HG02870 (cell line): ENCODE data around the gene RNF167.

ENCODE experiments used
- ATAC-seq: cut with Tn5 transposase; IDR thresholded peaks from one replicate; pipeline ENCODE4 v1.9.1; 2021; ENCODE audit warnings: mild to moderate bottlenecking, moderate library complexity; ENCODE audit not compliant: unreplicated experiment

Gene RNF167

GRCh38 chr17:4937553-4937952 is 2.5 kb upstream of the RNF167 start:
- no peak for ATAC-seq

DNA sequence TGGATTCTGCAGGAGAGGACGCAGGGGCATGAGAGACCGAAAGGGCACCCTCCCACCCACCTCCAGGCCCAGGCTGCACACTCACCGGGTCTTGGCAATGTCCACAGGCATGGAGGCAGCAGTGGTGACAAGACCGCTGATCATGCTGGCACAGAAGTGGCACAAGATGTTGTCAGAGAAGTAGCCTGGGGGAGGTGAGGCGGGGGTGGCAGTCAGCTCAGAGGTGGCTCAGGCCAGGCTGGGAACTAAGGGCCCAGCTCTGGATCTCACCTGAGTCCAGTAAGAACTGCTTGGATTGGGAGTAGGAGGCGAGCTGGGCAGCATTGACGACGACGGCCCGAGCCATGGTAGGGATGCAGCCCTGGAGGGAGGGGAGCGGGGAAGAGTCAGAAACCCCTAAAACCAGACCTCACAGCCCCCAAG is 2.0 kb upstream of the RNF167 start:
- no peak for ATAC-seq

DNA sequence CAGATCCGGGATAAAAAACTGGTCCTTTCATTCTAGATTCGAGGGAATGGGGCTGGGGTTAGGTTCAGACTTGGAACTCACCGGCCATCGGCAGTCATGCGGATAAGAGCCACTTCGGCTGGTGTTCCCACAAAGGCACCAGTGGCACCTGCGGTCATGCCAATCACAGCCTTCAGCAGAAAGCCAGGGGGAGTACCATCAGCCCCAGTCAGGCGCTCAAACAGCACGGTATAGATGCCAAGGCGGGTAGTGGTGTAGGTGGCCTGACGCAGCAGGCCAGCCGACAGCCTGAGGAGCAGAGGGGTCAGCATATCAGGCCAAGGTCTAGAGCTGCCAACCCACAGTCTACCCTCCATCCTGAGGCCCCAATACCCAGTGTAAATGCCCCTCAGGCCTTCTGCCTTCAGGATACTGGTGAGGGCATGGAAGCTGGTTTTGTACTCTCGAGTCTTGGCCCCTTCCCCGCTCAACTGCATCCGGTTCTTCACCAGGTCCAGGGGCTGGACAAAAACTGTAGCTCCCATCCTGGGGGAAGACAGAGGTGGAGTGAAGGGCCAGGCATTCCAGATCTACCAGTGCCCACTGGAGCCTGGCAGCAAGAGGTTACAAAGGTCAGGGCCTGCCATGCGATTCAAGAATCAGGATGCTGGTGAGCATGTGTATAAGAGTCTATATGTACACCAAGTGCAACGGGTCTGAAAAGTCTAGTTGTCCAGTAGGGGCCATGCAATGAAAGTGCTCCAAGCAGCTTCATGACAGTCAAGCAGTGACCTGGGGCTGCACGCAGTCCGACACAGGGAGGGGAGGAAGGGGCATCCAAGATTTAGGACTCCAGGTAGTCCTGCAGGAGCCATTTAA is 1.2 kb upstream of the RNF167 start:
- ATAC-seq = no peak

GRCh38 chr17:4939546-4939795 is 597 bp upstream of the RNF167 start:
- no peak for ATAC-seq

DNA sequence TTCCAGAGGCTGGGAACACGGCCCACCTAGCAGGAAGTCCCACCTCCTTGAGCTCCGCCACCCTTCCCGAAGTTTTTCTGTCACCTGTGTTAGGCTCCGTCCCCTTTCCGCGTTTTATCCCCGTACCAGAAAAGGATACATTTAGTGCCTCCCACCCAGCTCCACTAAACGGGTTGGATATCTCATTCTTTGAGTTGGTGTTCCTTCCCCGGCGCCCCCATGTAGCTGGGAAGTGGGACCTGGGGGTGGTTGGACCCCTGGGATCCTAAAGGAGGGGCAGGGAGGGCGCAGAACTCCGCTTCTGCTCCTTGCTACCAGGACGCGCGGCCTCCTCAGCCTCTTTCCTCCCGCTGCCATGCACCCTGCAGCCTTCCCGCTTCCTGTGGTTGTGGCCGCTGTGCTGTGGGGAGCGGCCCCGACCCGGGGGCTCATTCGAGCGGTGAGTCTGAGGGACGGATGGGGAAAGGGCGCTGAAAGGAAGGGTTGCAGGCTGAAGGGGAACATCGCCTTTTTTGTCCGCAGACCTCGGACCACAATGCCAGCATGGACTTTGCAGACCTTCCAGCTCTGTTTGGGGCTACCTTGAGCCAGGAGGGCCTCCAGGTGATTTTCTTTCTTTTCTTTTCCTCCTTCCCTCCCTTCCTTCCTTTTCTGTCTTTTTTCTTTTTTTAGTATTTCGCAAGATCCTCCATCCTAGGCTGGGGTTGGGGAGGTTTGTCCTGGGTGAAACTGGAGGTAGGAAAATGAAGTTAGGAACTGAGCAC is 669 bp downstream of the RNF167 start:
- ATAC-seq = peak; percentile 3

DNA sequence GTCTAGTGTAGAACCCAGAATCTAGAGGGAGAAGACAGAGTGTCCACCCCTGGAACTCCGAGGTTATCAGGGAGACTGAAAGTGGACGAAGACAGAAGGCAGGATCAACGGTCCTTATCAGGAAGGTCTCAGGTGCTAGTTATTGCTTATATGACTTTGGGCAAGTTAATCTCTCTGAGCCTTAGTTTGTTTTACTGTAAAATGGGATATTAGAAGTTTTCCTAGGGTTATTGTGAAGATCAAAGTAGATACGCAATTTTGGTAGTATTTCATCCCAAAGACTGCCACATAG is 1.2 kb downstream of the RNF167 start:
- ATAC-seq = no peak

GRCh38 chr17:4942760-4943508 is 2.9 kb downstream of the RNF167 start:
- no peak for ATAC-seq

DNA sequence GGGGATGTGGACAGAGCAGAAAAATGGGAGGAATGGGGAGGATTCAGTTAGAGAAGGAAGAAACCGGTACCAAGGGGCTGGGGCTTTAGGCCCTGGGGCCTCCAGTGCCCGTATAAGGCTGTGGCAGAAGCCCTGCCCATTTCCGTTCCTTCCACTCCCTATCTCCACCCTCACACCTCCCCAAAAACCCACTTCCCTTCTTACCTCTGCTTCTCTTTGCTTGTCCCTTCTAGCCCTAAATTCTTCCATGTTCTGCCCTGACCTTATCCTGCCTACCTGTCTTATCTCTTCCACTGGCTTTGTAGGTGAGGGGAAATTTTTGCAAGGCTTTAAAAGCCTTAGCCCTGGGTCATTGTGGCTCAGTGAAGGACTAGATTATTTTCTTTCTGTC is 4.1 kb downstream of the RNF167 start:
- no peak for ATAC-seq

- no peak for ATAC-seq
Measured at GRCh38 chr17:4944554-4945175, 4.6 kb downstream of the RNF167 start.

- ATAC-seq = no peak
Measured at GRCh38 chr17:4945176-4945943, 5.3 kb downstream of the RNF167 start.

- no peak for ATAC-seq
Measured at GRCh38 chr17:4945944-4946280, 5.8 kb downstream of the RNF167 start.

DNA sequence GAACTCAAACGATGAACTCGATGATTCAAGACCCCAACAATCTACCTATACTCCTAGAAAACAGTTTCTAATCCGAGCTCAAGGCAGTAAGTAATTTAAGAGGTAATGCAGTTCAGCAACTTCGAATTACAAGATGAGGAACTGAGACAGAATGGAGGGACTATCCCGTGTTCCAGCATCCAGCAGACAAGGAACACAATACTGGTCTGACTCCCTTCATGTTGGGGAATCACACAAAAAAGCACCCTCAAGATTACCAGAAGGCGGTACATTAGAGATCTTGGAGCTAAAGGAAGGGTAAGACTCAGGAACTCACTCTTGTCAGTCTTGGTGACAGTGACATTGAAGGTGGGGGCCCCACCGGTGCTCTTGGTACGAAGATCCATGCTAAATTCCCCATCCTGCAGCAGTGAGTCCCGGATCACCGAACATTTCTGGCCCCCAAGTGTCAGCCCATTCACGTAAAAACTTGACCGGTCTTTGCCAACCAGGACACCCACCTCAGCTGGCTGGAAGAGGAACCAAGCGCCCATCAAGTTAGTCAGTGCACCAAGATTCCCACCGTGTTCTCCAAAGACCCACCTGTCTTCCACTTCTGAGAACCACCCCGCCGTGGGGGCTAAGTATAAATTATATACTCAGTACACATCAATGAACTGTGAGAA is 6.4 kb downstream of the RNF167 start:
- no peak for ATAC-seq

DNA sequence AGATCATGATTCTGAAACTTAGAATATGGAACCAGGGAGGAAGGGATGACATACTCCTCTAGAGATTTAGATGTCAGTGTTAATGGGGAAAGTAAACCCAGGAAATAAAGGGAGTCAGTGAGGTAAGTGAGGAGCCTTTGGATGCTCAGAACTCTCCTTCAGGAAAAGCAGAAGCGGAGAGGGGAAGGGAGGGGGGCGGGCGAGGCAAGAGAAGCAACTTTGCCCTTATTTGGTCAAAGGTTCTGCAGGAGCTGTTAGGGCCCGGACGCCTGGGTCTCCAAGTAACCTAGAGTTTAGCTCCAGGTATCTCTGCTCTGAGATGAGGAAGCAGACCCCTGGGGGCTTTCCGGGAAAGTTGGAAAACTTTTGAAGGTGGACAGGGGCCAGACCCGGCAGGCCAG is 6.9 kb downstream of the RNF167 start:
- ATAC-seq = no peak

DNA sequence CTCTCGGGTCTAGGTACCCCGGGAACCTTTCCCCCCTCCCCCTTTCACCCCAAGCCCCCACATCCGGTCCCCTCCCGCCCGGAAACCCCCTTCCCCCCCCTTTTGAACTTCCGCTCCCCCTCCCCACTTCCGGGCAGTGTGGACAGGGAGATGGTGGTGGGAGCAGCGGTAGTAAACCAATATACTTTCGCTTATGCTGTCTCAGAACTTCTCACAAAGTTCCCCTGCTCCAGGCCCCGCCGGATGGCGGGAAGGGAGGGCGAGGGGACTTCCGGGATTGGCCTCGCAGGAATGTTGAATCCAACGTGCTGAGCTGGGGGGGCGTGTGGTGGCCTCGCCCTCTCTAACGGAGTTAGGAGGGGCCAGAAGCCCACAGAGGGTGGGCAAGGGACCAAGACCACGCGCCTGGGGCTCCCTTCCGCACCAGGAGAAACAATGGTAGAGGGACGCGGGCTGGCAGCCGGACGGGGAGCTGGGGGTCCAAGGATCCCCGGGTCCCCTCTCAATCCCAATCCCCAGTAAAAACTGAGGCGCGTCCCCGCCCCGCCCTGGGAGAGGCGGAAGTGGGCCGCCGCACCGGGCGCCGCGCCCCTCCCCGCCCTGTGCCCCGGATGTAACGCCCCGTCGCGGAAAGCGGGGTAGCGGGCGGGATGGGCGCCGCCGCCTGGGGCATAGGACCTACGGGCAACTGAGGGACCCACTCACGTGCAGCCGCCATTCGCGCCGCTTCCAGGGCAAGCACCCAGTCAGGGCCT is 7.5 kb downstream of the RNF167 start:
- ATAC-seq = no peak

GRCh38 chr17:4948166-4948930 is 8.3 kb downstream of the RNF167 start, which contains the start of gene PFN1:
TSS of gene PFN1 (minus strand) at chr17:4948530. CDS start at chr17:4948394, 136 bp downstream.
- no peak for ATAC-seq

DNA sequence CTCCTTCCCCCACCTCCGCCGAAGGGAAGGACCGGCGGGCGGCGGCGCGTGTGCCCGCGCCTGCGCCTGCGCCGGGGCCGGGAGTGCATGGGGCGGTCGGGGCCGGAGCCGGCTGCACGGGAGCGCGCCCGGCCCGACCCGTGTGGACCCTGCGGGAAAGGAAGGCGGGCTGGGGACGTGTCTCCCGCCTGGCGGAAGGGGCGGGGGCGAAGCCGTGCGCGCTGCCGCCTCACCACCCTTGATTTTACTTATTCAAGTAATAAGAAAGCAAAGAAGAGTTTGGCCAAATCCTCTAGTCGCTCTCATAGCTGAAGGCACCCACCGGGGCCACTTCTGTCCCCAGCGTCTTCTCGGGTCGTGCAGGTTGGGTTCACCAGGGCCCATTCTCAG is 8.9 kb downstream of the RNF167 start:
- ATAC-seq = peak; percentile 25

DNA sequence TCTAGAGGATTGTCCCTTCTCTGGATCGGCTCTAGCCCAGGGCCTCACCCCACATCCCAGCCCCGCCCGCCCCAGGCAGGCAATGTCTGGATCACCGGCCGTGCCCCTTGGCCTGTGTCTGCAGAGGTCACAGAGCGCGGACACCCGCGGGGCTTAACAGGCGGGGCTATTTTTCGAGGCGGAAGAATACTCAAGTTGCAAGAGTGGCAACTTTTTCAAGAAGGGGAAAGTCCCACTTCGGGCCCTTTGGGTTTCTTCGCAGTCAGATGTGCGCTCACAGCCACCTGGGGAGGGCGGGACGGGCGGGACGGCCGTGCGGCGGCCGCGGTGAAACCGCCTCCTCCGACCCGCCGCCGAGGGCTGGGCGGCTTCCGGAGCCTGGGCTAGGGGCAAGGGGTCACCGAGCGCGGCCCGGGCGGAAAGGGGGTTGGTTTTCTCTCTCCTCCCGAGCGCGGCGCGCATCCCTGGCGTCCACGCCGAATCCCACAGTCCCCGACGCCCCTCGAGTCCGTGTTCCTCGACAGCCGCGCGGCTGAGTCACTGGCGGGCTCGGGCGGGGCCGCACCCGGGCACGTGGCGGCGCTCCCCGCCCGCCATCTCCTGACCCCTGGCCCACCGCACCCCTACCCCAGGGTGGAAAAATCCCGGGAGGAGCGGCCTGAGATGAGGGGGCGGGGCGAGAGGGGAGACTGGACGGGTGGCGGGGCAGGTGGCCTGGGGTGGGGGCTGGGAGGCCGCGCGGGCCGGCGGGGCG is 9.4 kb downstream of the RNF167 start:
- peak; percentile 28 for ATAC-seq

DNA sequence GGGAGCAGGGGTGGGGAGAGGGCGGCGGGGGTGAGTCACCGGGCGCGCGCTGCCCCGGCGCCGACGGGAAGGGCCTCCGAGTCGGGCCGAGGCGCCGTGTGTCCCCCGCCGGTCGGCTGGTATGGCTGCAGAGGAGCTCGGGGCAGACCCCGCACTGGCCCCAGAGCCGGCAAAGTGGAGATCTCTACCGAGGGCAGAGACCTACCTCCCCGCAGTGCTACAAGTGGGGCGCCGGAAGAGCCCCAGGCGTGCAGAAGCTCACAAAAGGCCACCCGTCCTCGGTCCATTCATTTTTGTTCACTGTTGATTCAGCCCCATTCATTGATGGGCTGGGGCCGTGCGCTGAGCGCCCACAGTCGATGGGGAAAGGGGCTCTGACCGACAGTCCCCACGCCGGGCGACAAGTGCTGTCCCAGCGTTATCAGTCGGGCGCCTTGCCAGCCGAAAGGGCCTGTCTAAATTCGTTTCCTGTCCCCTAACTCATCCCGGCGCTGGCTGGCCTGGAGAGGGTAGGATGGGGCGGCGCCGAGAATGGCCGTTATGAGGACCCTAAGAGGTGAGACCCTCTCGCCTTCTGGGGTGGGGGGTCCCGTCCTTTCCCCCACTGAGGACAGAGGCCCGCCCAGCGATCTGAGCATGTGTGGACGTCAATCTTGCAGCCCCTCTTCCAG is 10.1 kb downstream of the RNF167 start:
- peak; percentile 2 for ATAC-seq
